Activated naive CD4-positive, alpha-beta T cell treated with Interleukin-2 at 50 U/mL for 16 hours (primary cell): Measurements from ENCODE around the gene SLC26A8.

Experiments
- DNase-seq: peaks from one replicate; pipeline ENCODE4 v3.0.0-alpha.2; 2020

The SLC26A8 gene

DNA sequence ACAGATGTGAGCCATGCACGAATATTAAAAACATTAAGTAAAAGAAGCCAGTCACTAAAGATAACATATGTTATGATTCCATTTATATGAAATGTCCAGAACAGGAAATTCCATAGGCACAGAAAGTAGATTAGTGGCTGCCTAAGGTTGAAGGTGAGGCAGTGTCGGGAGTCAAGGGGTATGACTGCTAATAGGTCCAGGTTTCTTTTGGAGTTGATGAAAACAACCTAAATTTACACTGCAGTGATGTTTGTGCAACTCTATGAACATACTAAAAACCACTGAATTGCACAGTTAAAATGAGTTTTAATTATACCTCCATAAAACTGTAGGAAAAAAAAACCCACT, 118.0 kb downstream of the SLC26A8 start:
- no peak for DNase-seq

DNA sequence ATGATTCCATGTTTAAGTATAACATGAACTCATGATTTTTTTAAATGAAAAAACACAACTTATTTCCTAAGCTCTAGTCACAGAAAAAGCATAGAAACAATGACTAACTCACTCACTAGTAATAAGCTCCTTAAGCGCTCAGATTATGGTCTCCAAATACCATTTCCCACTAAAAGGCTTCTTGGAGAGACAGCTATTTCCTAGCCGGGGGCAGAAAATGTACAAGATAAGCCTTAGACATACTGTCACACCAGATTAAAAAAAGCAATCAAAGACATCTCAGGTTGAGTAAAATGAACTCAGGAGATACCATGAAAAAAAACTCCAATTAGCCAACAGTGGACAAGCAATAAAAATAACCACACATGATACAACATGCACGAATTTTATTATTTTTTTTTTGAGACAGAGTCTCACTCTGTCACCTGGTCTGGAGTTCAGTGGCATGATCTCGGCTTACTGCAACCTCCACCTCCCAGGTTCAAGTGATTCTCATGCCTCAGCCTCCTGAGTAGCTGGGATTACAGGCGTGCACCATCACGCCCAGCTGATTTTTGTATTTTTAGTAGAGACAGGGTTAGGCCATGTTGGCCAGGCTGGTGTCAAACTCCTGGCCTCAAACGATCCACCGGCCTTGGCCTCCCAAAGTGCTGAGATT, 118.5 kb downstream of the SLC26A8 start:
- no peak for DNase-seq

DNA sequence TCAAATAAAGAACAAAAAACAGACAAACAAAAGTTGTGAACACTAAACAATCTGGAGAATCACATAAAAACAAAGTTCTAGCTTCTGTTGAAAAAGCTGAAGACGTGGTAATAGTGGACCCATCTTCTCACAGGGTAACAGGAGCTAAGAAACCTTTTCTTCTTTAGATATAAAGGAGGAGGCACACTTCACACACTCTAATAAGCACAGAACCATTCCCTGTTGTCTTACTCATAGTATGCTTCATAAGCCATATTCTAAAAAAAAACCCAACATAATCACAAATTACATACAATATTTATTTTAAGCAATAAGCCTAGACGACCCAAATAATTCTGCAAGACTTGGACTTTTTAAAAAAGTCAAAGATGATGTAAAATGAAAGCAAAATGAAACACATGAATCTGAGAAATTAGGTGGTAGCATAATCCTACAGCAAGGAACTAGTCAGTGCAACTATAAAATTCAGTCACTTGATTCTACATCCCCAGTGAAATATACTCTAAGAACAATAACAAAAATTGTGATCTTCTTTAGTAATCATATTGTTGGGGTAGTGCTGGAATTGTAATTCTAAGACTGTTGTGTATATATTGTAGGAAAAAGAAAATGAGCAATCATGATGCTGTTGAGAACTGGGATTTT, 119.2 kb downstream of the SLC26A8 start:
- DNase-seq = no peak

DNA sequence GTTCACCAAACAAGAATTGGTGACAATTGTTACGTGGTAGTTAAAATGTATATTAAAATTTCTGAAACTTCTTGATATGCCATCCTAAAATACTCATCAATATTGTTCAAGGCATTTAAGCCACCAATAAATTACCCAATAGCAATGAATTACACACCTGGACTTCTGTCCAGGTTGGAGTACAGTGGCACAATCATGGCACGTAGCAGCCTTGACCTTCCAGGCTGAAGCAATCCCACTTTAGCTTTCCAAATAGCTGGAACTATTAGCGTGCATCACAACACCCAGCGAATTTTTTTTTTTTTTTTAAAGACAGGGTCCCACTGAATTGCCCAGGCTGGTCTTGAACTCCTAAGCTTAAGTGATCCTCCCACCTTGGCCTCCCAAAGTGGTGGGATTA, 120.8 kb downstream of the SLC26A8 start:
- no peak for DNase-seq

DNA sequence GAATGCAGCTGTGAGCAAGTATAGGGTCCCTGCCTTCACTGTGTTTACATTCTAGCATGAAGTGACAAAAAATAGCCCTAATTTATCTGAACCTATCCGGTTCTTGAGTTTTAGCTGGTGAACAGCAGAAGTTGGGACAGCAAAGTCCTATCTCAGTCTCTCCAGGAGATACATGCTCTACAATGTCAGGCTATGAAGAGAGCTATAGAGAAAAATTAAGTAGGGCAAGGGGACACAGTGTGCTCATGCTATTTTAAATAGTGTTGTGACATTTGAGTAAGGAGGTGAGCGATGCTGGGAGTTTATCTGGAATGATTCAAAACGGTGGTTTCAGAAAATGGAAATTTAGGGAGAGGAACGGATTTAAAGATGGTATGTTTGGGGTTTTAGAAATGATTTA, 124.0 kb downstream of the SLC26A8 start:
- no peak for DNase-seq

DNA sequence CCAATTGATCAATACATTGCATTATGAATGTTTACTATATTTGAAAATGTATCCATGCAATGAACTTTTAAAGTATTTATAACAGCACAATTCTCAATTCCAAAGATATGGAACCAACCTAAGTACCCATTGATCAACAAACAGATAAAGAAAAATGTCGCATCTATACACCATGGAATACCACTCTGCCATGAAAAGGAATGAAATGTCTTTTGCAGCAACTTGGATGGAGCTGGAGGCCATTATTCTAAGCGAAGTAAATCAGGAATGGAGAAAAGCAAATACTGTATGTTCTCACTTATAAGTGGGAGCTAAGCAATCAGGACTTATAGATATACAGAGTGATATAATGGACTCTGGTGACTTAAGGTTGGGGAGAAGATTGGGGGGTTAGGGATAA, 126.4 kb downstream of the SLC26A8 start:
- DNase-seq = no peak

DNA sequence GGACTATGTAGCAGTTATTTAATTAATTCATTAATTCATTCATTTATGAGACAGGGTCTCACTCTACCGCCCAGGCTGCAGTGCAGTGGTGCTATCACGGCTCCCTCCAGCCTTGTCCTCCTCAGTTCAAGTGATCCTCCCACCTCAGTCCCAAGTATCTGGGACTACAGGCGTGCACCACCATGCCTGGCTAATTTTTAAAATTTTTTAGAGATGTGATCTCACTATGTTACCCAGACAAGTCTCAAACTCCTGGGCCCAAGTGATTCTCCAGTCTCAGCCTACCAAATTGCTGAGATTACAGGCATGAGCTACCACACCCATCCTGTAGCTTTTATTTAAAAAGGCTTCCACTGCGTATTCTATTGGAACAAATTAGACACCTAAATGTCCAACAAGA, 127.0 kb downstream of the SLC26A8 start:
- DNase-seq = no peak

DNA sequence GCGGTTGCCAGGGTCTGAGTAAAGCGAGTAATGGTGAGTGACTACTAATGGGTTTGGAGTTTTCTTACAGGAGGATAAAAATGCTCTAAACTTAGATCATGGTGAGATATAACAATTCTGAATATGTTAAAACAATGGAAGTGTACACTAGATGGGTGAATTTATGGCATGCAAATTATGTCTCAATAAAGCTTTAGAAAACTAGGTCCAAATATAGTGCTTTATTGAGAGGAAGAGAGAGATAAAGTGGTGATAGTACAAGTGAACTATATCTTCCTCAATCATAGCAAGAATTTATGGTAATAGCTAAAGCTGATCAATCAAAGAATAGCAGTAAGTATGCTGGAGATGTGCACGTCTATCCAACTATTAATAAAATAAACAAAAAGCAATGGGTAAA, 127.4 kb downstream of the SLC26A8 start:
- no peak for DNase-seq

DNA sequence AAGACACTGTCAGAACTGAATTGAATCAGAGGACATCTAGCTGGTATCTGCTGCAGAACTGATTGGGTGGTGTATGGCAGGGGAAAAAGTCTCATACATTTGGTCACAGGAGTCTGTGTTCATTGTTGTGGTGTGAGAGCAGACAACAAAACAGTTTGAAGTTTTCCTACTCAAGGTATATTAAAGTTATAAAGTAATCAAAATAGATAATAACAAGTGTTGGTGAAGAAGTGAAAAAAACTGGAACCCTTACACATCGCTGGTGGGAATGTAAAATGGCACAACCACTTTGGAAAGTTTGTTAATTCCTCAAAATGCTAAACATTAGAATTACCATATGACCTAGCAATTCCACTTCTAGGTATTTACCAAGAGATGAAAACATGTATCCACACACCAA, 128.2 kb downstream of the SLC26A8 start:
- no peak for DNase-seq

DNA sequence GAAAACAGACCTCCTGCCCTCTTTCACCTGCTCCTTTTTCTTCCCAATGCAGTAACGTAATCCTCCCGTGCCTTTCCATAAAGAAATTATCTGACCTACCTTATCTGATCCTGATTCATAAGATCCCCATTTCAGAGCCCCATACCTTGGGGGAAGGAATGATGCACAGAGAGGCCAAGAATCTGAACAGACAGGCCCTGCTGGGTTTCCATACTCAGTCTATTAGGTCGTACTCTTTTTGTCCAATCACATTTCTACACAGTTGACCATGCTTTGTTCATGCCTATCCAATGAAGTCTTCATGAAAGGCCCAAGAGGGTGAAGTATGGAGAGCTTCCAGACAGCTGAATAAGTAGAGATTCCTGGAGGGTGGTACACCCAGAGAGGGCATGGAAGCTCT, 128.9 kb downstream of the SLC26A8 start:
- no peak for DNase-seq

DNA sequence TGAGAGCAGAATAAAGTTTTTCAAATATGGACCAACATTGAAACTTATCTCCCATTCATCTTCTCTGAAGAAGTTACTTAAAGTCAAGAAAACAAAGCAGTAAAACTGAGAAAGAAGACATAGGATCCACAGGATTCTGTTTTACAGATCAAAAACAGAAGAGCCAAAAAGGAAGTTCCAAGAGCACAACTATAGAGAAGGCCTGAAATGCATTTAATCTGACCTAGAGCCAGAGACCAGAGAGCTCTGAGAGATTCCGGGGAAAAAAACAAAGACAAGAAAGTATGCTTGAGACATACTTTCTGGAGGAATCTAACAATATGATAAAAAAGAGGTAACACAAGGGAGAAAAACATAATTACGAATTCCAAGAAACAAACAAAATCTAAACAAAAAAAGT, 129.7 kb downstream of the SLC26A8 start:
- DNase-seq = no peak
